Ovary (tissue), 9 donors: ENCODE data around the gene NUDT4. TPM values are rescaled to one million over a fixed set of nuclear protein-coding genes. Genes with fewer than 3 reads are reported as not detected.
"Not testable (repeated sequence)": the region's sequence is repeated elsewhere in the genome, so short reads cannot be mapped to it uniquely, and the experiment has no call there.

Source experiments
- DNase-seq, 5 donors: peaks; one replicate each; pipeline ENCODE4 v3.0.0-alpha.2; 2019 to 2020
- H3K27ac ChIP-seq, 2 donors: fragments of 200-600 bp; one replicate each; pipeline versions ENCODE4 v1.5.1 to v1.8.0; 2019 to 2022
- H3K27me3 ChIP-seq: fragments of 200-600 bp; one replicate; pipeline ENCODE4 v1.8.0; 2022
- H3K36me3 ChIP-seq: fragments of 200-600 bp; sonication (generic); one replicate; pipeline ENCODE4 v1.5.1; 2019
- H3K4me1 ChIP-seq: one replicate; pipeline ENCODE4 v1.8.1; 2013; ENCODE audit warnings: mild to moderate bottlenecking, moderate library complexity; ENCODE audit not compliant: insufficient read depth
- H3K4me3 ChIP-seq: fragments of 200-600 bp; sonication (generic); one replicate; pipeline ENCODE4 v1.5.1; 2017
- H3K9me3 ChIP-seq, 2 donors: fragments of 200-600 bp in 1 of 2; sonication (generic) in 1 of 2; one replicate each; pipeline versions ENCODE4 v1.5.1 to v1.8.1; 2013 to 2019; ENCODE audit warnings: mild to moderate bottlenecking in 1 of 2, moderate library complexity in 1 of 2
- EP300 ChIP-seq: sonication (generic); formaldehyde crosslinking; IDR thresholded peaks from one replicate; pipeline ENCODE4 v1.6.1; 2017; ENCODE audit warnings: antibody characterized with exemption
- POLR2A ChIP-seq: fragments of 450-650 bp; IDR thresholded peaks from one replicate; pipeline ENCODE4 v1.6.1; 2017; ENCODE audit warnings: antibody characterized with exemption, mild to moderate bottlenecking, moderate library complexity
- WGBS, 3 donors: extraction: QIAGEN DNeasy Blood & Tissue Kit in 1 of 3; methylation state at CpG; one replicate each; pipeline versions ENCODE4 v1.1.5 to v1.1.7; 2013 to 2017; 5-methylcytosine and 5-hydroxymethylcytosine counted together
- intact Hi-C, 4 donors: fragments of 100-400 bp; cut with DNase I; formaldehyde crosslinking; loops; one replicate each; pipeline versions ENCODE4 v1.11.0 to v1.15.1; 2022 to 2023
- polyA plus RNA-seq, 2 donors: library from polyadenylated mRNA; stranded (reverse); fragments of 200-250 nt in 1 of 2; fragments of 350-450 nt in 1 of 2; fragmentation: Illumina TruSeq in 1 of 2; extraction: RNeasy Lipid Tissue Mini Kit (QIAGEN cat#74804) in 1 of 2; gene quantifications; one replicate each; pipeline ENCODE4 v1.2.3, GENCODE V29; 2013 to 2014
- total RNA-seq, 7 donors: library from RNA; depleted of rRNA in 2 of 7; stranded (reverse); fragments of >200 nt in 2 of 7; fragmentation: NEBNext Ultra II Directional in 3 of 7; extraction: Animal tissue kit (Norgen Biotek cat#: 25700) in 3 of 7; gene quantifications; one replicate each; pipeline versions ENCODE4 v1.1.0 to v1.2.4, GENCODE V29; 2016 to 2023
- TF ChIP-seq, protein P1 (sequence below), 3 donors: fragments of 450-650 bp in 2 of 3; fragments of 200-600 bp in 1 of 3; IDR thresholded peaks; one replicate each; pipeline versions ENCODE4 v1.5.1 to v1.8.0; 2016 to 2022; ENCODE audit warnings: antibody characterized with exemption in 3 of 3, mild to moderate bottlenecking in 1 of 3
- donor health status: DM: no; HTN: no; CAD: no; lungs with moderate emphysema.
- donor health status: DM: no; HTN: no; CAD: no.
- donor health status: Bipolar disorder and iron deficiency.
- donor health status: DM: yes; HTN: yes; CAD: no.
- donor health status: DM: no; HTN: no; CAD: no.
- donor health status: DM: yes; HTN: yes; CAD: no.

NUDT4 gene
- total and polyA plus RNA-seq, 9 donors = 102 to 185 (median 141) TPM

DNA sequence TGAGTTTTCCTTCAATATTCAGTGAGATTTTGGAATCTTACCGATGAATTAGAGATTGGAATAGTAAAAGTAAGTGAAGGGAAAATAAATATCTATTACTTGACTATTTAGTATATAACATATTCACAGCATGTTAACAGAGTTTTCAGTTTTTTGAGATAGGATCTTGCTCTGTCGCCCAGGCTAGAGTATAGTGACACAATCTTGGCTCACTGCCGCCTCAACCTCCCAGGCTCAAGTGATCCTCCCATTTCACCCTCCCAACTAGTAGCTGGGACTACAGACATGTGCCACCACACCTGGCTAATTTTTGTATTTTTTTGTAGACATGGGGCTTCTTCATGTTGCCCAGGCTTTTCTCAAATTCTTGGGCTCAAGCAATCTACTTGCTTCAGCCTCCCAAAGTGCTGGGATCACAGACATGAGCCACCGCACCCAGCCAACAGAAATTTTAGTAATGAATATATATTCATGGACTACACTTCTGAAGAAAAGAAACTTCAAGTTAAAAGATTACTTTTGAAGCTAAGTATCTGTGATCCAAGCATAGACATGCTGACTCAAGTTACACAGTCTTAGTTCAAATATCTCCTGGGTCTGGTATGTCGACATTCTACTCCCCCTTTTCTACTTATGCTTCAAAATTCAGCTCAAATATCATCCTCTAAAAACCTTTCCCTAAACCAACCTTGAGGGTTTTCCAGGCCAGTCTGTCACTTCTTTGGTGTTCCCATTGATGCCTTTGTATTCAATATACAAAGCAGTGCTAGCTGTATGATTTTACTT is 50.2 kb downstream of the NUDT4 start:
- no peak for DNase-seq
- Histone ChIP-seq H3K9me3 (no peaks in the 10 kb centered on the region), H3K4me1 (peaks cover 13% of the 10 kb centered on the region), H3K27ac (no peak overlapping the region), H3K4me3 (no peak overlapping the region), H3K27me3 (no peaks in the 10 kb centered on the region), H3K36me3 (no peaks in the 10 kb centered on the region)
- TF ChIP-seq POLR2A (no peak), EP300 (no peak)
- TF ChIP-seq, protein P1, sequence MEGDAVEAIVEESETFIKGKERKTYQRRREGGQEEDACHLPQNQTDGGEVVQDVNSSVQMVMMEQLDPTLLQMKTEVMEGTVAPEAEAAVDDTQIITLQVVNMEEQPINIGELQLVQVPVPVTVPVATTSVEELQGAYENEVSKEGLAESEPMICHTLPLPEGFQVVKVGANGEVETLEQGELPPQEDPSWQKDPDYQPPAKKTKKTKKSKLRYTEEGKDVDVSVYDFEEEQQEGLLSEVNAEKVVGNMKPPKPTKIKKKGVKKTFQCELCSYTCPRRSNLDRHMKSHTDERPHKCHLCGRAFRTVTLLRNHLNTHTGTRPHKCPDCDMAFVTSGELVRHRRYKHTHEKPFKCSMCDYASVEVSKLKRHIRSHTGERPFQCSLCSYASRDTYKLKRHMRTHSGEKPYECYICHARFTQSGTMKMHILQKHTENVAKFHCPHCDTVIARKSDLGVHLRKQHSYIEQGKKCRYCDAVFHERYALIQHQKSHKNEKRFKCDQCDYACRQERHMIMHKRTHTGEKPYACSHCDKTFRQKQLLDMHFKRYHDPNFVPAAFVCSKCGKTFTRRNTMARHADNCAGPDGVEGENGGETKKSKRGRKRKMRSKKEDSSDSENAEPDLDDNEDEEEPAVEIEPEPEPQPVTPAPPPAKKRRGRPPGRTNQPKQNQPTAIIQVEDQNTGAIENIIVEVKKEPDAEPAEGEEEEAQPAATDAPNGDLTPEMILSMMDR (IDR thresholded peaks at IDR 0.05) = no peak
- 69 to 76% (median 73%) methylated on average over 5 of the region's 5 CpGs for WGBS, 3 donors
- intact Hi-C loops = no loop called here

DNA sequence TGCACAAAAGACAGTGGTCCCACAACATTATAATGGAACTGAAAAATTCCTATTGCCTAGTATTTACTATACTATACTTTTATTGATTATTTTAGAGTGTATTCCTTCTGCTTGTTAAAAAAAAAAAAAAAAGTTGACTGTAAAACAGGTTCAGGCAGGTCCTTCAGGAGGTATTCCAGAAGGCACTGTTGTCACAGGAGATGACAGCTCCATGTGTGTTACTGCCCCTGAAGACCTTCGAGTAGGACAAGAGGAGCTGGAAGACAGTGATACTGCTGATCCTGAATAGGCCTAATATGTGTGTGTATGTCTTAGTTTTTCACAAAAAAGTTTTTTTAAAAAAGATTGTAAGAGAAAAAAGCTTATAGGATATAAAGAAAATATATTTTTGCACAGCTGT is 51.7 kb downstream of the NUDT4 start:
- Histone ChIP-seq H3K36me3 (no peaks in the 10 kb centered on the region), H3K4me1 (peaks cover 16% of the 10 kb centered on the region), H3K4me3 (no peak overlapping the region), H3K27ac (no peak overlapping the region), H3K9me3 (no peaks in the 10 kb centered on the region), H3K27me3 (no peaks in the 10 kb centered on the region)
- WGBS, 3 donors = 81 to 88% (median 83%) methylated on average over 1 of the region's 1 CpG
- intact Hi-C loops = no loop called here
- TF ChIP-seq EP300 (no peak), POLR2A (no peak)
- TF ChIP-seq, protein P1 (IDR thresholded peaks at IDR 0.05) = no peak
- no peak for DNase-seq

DNA sequence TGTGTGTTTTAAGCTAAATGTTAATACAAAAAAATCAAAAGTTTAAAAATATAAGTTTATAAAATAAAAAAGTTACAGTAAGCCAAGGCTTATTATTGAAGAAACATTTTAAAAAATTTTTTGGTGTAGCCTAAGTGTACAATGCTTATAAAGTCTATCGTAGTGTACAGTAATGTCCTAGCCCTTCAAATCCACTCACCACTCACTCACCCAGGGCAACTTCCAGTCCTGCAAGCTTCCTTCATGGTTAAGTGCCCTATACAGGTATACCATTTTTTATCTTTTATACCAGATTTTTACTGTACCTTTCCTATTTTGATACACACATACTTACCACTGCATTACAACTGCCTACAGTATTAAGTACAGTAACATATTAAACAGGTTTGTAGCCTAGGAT is 52.1 kb downstream of the NUDT4 start:
- Histone ChIP-seq H3K4me3 (no peak overlapping the region), H3K9me3 (no peaks in the 10 kb centered on the region), H3K4me1 (peaks cover 15% of the 10 kb centered on the region), H3K36me3 (no peaks in the 10 kb centered on the region), H3K27me3 (no peaks in the 10 kb centered on the region), H3K27ac (no peak overlapping the region)
- TF ChIP-seq EP300 (no peak), POLR2A (no peak)
- TF ChIP-seq, protein P1 (IDR thresholded peaks at IDR 0.05) = no peak
- no peak for DNase-seq
- WGBS, 3 donors = 78 to 94% (median 90%) methylated on average over 1 of the region's 1 CpG
- intact Hi-C loops = no loop called here

DNA sequence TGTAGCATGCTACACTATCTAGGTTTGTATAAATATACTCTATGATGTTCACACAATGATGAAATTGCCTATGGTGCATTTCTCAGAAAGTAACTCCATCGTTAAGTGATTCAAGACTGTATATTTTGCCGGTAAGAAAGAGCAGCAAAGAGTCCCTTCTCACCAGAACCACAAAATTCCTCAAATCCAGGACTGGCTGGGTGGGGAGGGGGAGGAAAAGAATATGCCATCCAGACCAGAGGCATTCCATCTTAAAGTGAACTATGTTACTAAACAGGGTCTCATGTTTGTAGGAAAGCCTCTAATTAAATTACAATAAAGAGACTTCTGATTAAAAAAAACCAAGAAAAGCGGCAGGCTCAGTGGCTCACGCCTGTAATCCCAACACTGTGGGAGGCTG is 52.6 kb downstream of the NUDT4 start:
- H3K4me1 ChIP-seq = peaks cover 16% of the 10 kb centered on the region

DNA sequence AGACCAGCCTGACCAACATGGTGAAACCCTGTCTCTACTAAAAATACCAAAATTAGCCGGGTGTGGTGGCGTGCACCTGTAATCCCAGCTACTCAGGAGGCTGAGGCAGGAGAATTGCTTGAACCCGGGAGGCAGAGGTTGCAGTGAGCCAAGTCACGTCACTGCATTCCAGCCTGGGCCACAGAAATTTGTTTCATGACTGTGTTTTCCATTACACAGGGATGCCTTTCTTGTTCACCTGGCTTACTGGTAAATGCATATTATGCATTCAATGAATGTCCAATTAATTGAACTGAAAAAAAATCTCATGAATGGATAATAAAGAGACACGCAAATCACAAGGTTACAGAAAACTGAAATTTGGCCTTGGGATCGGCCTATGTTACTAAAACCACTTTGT is 54.3 kb downstream of the NUDT4 start:
- H3K4me3 ChIP-seq, H3K27ac ChIP-seq, H3K9me3 ChIP-seq, intact Hi-C loops, H3K36me3 ChIP-seq, DNase-seq, H3K27me3 ChIP-seq: not testable (repeated sequence)
- 86 to 91% (median 87%) methylated on average over 6 of the region's 6 CpGs for whole genome bisulfite sequencing, 3 donors
- H3K4me1 ChIP-seq = peaks cover 12% of the 10 kb centered on the region

More for the DNA sequence above, 52.6 kb downstream of the NUDT4 start:
- WGBS, 3 donors = 91 to 92% (median 91%) methylated on average over 4 of the region's 4 CpGs
- H3K36me3 ChIP-seq = no peaks in the 10 kb centered on the region
- intact Hi-C loops = no loop called here
- no peaks in the 10 kb centered on the region for H3K9me3 ChIP-seq
- H3K4me3 ChIP-seq = no peak overlapping the region
- DNase-seq = no peak
- TF ChIP-seq, protein P1 (IDR thresholded peaks at IDR 0.05) = no peak
- no peak for TF ChIP-seq EP300
- no peak for TF ChIP-seq POLR2A
- H3K27ac ChIP-seq = no peak overlapping the region
- no peaks in the 10 kb centered on the region for H3K27me3 ChIP-seq
